Endothelial cell of umbilical vein (primary cell): ENCODE measurements around the gene LRP2BP. TPM values are rescaled to one million over a fixed set of nuclear protein-coding genes. Genes with fewer than 3 reads are reported as not detected.

ENCODE experiments used
- BruUV-seq: library from RNA; stranded (reverse); fragments of 400-500 nt; replicated peaks from 2 replicates; lab custom pipeline; 2021; lab: Mats Ljungman, UMichigan
- CTCF ChIA-PET: fragments of 300-600, 350-600 bp; sonication (Branson Sonifier 250); formaldehyde crosslinking; loops from one replicate; lab custom pipeline; 2021; ENCODE audit warnings: antibody characterized with exemption, inconsistent platforms; lab: Charles Lee
- POLR2A ChIA-PET: fragments of 300-600, 350-600 bp; sonication (Branson Sonifier 250); formaldehyde crosslinking; loops from one replicate; lab custom pipeline; 2021; ENCODE audit warnings: antibody characterized with exemption, inconsistent platforms; lab: Charles Lee
- DNase-seq: peaks from one replicate; pipeline ENCODE4 v3.0.0-alpha.2; 2011; ENCODE audit warnings: low read depth, low spot score
- FAIRE-seq: peaks from 2 replicates; lab custom pipeline; 2011; peaks lifted over from hg19 to GRCh38; lab: Jason Lieb, UNC
- H2AFZ ChIP-seq: 2 replicates; pipeline ENCODE4 v1.6.0; 2012; ENCODE audit warnings: low read depth, low read length, control low read depth, inconsistent platforms
- H3K27ac ChIP-seq: 2 replicates; pipeline ENCODE4 v1.5.1; 2011; ENCODE audit warnings: low read depth, mild to moderate bottlenecking, control low read depth, low read length, moderate library complexity; ENCODE audit not compliant: insufficient read depth
- H3K27me3 ChIP-seq, 2 experiments: 2 replicates each; pipeline versions ENCODE4 v1.6.0 to v1.6.1; 2011; ENCODE audit warnings: low read length in 2 of 2, mixed read lengths in 1 of 2; ENCODE audit not compliant: control insufficient read depth in 2 of 2, insufficient read depth in 2 of 2
- H3K36me3 ChIP-seq, 2 experiments: 2 replicates in 1 of 2; 3 replicates in 1 of 2; pipeline ENCODE4 v1.5.1; 2011; ENCODE audit warnings: low read length in 2 of 2, mild to moderate bottlenecking in 1 of 2, moderate library complexity in 1 of 2; ENCODE audit not compliant: control insufficient read depth in 2 of 2, insufficient read depth in 2 of 2; ENCODE audit errors: extremely low read depth in 1 of 2
- H3K4me1 ChIP-seq: 3 replicates; pipeline ENCODE4 v1.5.1; 2011; ENCODE audit warnings: mild to moderate bottlenecking, low read length; ENCODE audit not compliant: control insufficient read depth, insufficient read depth; ENCODE audit errors: extremely low read depth
- H3K4me2 ChIP-seq: 2 replicates; pipeline ENCODE4 v1.6.1; 2011; ENCODE audit warnings: low read length, control low read depth, mixed read lengths; ENCODE audit not compliant: insufficient read depth
- H3K4me3 ChIP-seq, 3 experiments: fragments of 200-600 bp in 1 of 3; sonication (generic), shearing (Covaris generic) in 1 of 3; replicated peaks in 1 of 3; 2 replicates each; pipeline ENCODE4 v1.5.1; 2011 to 2016; ENCODE audit warnings: control low read depth in 3 of 3, low read length in 3 of 3, mild to moderate bottlenecking in 2 of 3, inconsistent platforms in 1 of 3, low read depth in 1 of 3, moderate library complexity in 1 of 3; ENCODE audit not compliant: insufficient read depth in 1 of 3
- H3K79me2 ChIP-seq: 2 replicates; pipeline ENCODE4 v1.6.0; 2012; ENCODE audit warnings: low read length, inconsistent platforms; ENCODE audit not compliant: control insufficient read depth, insufficient read depth
- H3K9ac ChIP-seq: replicated peaks from 2 replicates; pipeline ENCODE3; 2011; ENCODE audit warnings: low read length, control low read depth; ENCODE audit not compliant: insufficient read depth; ENCODE audit errors: extremely low read depth
- H3K9me1 ChIP-seq: replicated peaks from 3 replicates; pipeline ENCODE4 v1.6.0; 2011; ENCODE audit warnings: mild to moderate bottlenecking, low read length; ENCODE audit not compliant: control insufficient read depth, insufficient read depth; ENCODE audit errors: extremely low read depth
- H3K9me3 ChIP-seq: replicated peaks from 2 replicates; pipeline ENCODE4 v1.5.1; 2012; ENCODE audit warnings: low read length, inconsistent platforms; ENCODE audit not compliant: control insufficient read depth, insufficient read depth
- H4K20me1 ChIP-seq: replicated peaks from 2 replicates; pipeline ENCODE3; 2011; ENCODE audit warnings: mild to moderate bottlenecking, low read length; ENCODE audit not compliant: control insufficient read depth, insufficient read depth; ENCODE audit errors: extremely low read depth
- EZH2 ChIP-seq: IDR thresholded peaks from 2 replicates; pipeline ENCODE4 v1.6.1; 2012; ENCODE audit warnings: borderline replicate concordance, low read depth, mild to moderate bottlenecking, moderate library complexity, low read length, inconsistent platforms; ENCODE audit not compliant: severe bottlenecking
- FOS ChIP-seq: IDR thresholded peaks from 2 replicates; pipeline ENCODE4 v1.6.1; 2011; ENCODE audit warnings: mild to moderate bottlenecking, low read length, moderate library complexity, borderline replicate concordance; ENCODE audit not compliant: insufficient read depth
- GATA2 ChIP-seq: IDR thresholded peaks from 2 replicates; pipeline ENCODE4 v1.7.0; 2011; ENCODE audit warnings: low read depth, mild to moderate bottlenecking, moderate library complexity, mixed read lengths, low read length; ENCODE audit not compliant: insufficient read length, insufficient read depth
- JUN ChIP-seq: IDR thresholded peaks from 2 replicates; pipeline ENCODE4 v1.6.1; 2011; ENCODE audit warnings: borderline replicate concordance, low read depth; ENCODE audit not compliant: insufficient read length, insufficient read depth
- MYC ChIP-seq: IDR thresholded peaks from one replicate; pipeline ENCODE4 v1.6.1; 2011; ENCODE audit warnings: mild to moderate bottlenecking, low read depth, low read length
- POLR2A ChIP-seq: IDR thresholded peaks from 2 replicates; pipeline ENCODE4 v1.6.1; 2012; ENCODE audit warnings: low read depth, mild to moderate bottlenecking, control low read depth, low read length
- POLR2AphosphoS5 ChIP-seq: IDR thresholded peaks from 2 replicates; pipeline ENCODE4 v1.6.1; 2012; ENCODE audit warnings: low read depth, mild to moderate bottlenecking, control low read depth, low read length, moderate library complexity; ENCODE audit not compliant: insufficient read depth
- dilution Hi-C: fragments of 300-500 bp; cut with MboI; formaldehyde crosslinking; loops from one replicate; pipeline ENCODE4 v1.15.0; 2019; ENCODE audit warnings: low sequenced_read_pairs; ENCODE audit not compliant: extremely low pct_ligation_motif_present
- intact Hi-C: fragments of 100-400 bp; cut with micrococcal nuclease; formaldehyde crosslinking; loops from one replicate; pipeline ENCODE4 v1.10.0; 2022
- polyA plus RNA-seq, 4 experiments: library from polyadenylated mRNA; depleted of rRNA in 3 of 4; stranded (reverse) in 3 of 4; unstranded in 1 of 4; fragments of >200 nt; gene quantifications; 2 replicates each; pipeline versions ENCODE4 v1.2.1 to v1.2.3, GENCODE V29; 2011 to 2012; ENCODE audit warnings: missing spikeins in 1 of 4
- total RNA-seq: library from RNA; stranded (reverse); gene quantifications from 2 replicates; pipeline ENCODE4 v1.2.3, GENCODE V29; 2021
- TF ChIP-seq, protein P1 (sequence below), 2 donors: IDR thresholded peaks; 1 replicate in 1 of 2; 2 replicates in 1 of 2; pipeline ENCODE4 v1.5.1; 2011; ENCODE audit warnings: low read length in 2 of 2, mild to moderate bottlenecking in 2 of 2, moderate library complexity in 2 of 2, control low read depth in 1 of 2, inconsistent platforms in 1 of 2, low read depth in 1 of 2; ENCODE audit not compliant: insufficient read depth in 1 of 2; ENCODE audit errors: extremely low read depth in 1 of 2
- TF ChIP-seq, protein P2 (sequence below): IDR thresholded peaks from 2 replicates; pipeline ENCODE4 v1.6.1; 2011; ENCODE audit not compliant: insufficient read depth, insufficient read length

The LRP2BP gene
- total and polyA plus RNA-seq, 2 donors (not counting 3 experiments of a cell fraction or from before 2014, with no cell fraction given) = 0.18 to 0.53 TPM

DNA sequence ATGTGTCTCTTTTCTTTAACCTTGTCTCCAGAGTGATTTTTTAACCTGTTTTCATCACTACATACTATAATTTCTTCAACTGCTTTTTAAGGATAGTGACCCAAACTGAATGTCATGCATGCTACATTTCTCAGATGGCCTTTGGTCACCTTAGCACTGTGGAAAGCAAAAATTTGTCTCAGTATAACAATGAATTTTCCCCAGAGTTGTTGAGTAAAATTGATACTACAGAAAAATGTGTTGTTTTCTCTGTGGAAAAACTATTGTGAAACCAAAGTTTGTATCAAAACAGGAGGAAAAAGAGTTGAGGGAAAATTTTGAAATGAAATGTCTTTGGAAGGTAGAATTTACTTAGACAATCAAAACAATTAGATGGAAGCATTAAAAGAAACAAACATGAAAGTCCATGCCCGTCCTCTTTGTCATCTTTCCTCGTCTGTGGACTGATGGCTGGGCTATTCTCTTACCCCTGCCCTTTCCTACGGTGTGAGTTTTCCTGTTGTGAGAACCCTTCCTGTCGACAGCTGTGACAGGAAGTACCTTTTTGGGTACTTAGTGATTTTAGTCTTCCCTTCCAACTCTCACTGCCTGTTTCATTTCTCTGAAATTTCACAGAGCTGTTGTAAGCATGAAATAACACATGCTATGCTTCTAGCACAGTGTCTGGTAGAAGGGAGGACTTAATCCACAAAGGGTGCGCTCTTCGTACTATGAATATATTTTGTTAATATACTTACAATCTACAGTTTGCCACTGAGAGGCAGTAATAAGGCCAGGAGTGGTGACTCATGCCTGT is 50.8 kb downstream of the LRP2BP start:
- TF ChIP-seq, protein P1, sequence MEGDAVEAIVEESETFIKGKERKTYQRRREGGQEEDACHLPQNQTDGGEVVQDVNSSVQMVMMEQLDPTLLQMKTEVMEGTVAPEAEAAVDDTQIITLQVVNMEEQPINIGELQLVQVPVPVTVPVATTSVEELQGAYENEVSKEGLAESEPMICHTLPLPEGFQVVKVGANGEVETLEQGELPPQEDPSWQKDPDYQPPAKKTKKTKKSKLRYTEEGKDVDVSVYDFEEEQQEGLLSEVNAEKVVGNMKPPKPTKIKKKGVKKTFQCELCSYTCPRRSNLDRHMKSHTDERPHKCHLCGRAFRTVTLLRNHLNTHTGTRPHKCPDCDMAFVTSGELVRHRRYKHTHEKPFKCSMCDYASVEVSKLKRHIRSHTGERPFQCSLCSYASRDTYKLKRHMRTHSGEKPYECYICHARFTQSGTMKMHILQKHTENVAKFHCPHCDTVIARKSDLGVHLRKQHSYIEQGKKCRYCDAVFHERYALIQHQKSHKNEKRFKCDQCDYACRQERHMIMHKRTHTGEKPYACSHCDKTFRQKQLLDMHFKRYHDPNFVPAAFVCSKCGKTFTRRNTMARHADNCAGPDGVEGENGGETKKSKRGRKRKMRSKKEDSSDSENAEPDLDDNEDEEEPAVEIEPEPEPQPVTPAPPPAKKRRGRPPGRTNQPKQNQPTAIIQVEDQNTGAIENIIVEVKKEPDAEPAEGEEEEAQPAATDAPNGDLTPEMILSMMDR (IDR thresholded peaks at IDR 0.05; ENCODE audit: extremely low read depth in 1 of 2, insufficient read depth in 1 of 2, low read depth in 1 of 2, low read length in 2 of 2) = no peak
- TF ChIP-seq POLR2AphosphoS5 = peak; percentile 33
- no peak for TF ChIP-seq EZH2
- TF ChIP-seq MYC = no peak
- no peak for TF ChIP-seq POLR2A
- peak; percentile 28 for TF ChIP-seq FOS
- no peak for TF ChIP-seq GATA2
- no peak for TF ChIP-seq JUN
- TF ChIP-seq, protein P2, sequence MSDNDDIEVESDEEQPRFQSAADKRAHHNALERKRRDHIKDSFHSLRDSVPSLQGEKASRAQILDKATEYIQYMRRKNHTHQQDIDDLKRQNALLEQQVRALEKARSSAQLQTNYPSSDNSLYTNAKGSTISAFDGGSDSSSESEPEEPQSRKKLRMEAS = no peak
- intact Hi-C loops = loop anchor here (1.0 to 10.0 kb wide), 4 partner anchors 13 to 250 kb away; partner anchors contain the start of gene ANKRD37
- dilution Hi-C loops = no loop called here
- peak overlapping the region; percentile 64 for H3K4me2 ChIP-seq
- peak overlapping the region; percentile 82 for H2AFZ ChIP-seq
- H3K9me1 ChIP-seq = no peaks in the 10 kb centered on the region
- H3K79me2 ChIP-seq = no peaks in the 10 kb centered on the region
- FAIRE-seq = peak; percentile 84
- H3K36me3 ChIP-seq = peaks cover 0 to 2% of the 10 kb centered on the region in 2 experiments
- no peaks in the 10 kb centered on the region for H4K20me1 ChIP-seq
- peak overlapping the region; percentile 2 for H3K9ac ChIP-seq
- peak; percentile 51 for DNase-seq
- TSS peak; percentile 70 for BruUV-seq
- H3K4me3 ChIP-seq = peak overlapping the region in 1 of 3 experiments; percentile 12
- POLR2A ChIA-PET = no interaction called here
- CTCF ChIA-PET = interaction anchor here (1.0 to 1.7 kb wide), 2 partner anchors 10 to 11 kb away, joined by 3 to 5 read pairs; no protein-coding TSS in a partner anchor
- H3K27me3 ChIP-seq = no peaks in the 10 kb centered on the region
- peaks cover 19% of the 10 kb centered on the region for H3K4me1 ChIP-seq
- peak overlapping the region; percentile 62 for H3K27ac ChIP-seq
- H3K9me3 ChIP-seq = no peaks in the 10 kb centered on the region
